Ishikawa (cell line): ENCODE measurements around the gene SLC22A14.

Experiments
- CEBPB ChIP-seq: IDR thresholded peaks from 2 replicates; pipeline ENCODE4 v1.6.1; 2012
- CREB1 ChIP-seq: IDR thresholded peaks from 2 replicates; pipeline ENCODE4 v1.6.1; 2012; ENCODE audit warnings: low read depth
- EGR1 ChIP-seq: IDR thresholded peaks from 2 replicates; pipeline ENCODE4 v1.6.1; 2012
- EP300 ChIP-seq: IDR thresholded peaks from 2 replicates; pipeline ENCODE4 v1.6.1; 2012; ENCODE audit warnings: borderline replicate concordance
- FOXM1 ChIP-seq: IDR thresholded peaks from 2 replicates; pipeline ENCODE4 v1.6.1; 2012; ENCODE audit warnings: low read depth, borderline replicate concordance
- NFIC ChIP-seq: IDR thresholded peaks from 2 replicates; pipeline ENCODE4 v1.6.1; 2012
- RAD21 ChIP-seq: IDR thresholded peaks from 2 replicates; pipeline ENCODE4 v1.6.1; 2012; ENCODE audit warnings: low read depth
- TAF1 ChIP-seq: IDR thresholded peaks from 2 replicates; pipeline ENCODE4 v1.6.1; 2012; ENCODE audit warnings: low read depth, mild to moderate bottlenecking
- TCF12 ChIP-seq: IDR thresholded peaks from 2 replicates; pipeline ENCODE4 v1.6.1; 2012; ENCODE audit warnings: low read depth
- TEAD4 ChIP-seq: IDR thresholded peaks from 2 replicates; pipeline ENCODE4 v1.6.1; 2012
- TF ChIP-seq, protein P1 (sequence below): IDR thresholded peaks from 2 replicates; pipeline ENCODE4 v1.6.1; 2012
- TF ChIP-seq, protein P2 (sequence below): IDR thresholded peaks from 2 replicates; pipeline ENCODE4 v1.6.1; 2012; ENCODE audit warnings: low read depth, mild to moderate bottlenecking
- TF ChIP-seq, protein P3 (sequence below): IDR thresholded peaks from 2 replicates; pipeline ENCODE4 v1.6.1; 2012

DNA sequence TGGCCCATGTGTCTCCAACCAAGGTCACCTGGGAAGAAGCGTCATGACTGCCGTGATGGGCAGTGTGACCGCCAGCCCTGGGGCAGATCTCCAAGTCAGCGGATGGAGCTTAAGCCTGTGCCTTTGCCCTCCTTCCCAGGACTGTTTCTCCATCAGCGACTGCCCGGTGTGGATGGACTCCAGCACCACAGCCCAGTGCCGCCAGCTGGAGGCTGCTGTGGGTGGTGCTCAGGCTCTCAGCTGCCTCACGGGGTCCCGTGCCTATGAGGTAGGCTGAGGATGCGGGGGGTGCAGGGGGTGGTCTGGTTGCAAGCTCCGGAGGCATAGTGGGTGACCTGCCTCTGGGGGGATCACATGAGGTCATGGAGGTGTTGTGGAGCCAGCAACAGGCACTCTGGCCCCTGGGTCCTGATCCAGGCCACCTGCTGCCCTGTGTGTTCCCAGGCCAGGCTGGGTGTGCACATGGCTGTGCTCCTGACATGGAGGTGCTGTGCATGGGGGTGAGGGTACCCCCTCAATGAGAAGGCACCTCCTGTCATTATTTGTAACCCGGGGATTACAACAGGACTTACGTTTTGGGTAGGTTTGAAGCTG lies 83.5 kb downstream of the SLC22A14 start:
- TF ChIP-seq NFIC: no peak
- TF ChIP-seq, protein P1, sequence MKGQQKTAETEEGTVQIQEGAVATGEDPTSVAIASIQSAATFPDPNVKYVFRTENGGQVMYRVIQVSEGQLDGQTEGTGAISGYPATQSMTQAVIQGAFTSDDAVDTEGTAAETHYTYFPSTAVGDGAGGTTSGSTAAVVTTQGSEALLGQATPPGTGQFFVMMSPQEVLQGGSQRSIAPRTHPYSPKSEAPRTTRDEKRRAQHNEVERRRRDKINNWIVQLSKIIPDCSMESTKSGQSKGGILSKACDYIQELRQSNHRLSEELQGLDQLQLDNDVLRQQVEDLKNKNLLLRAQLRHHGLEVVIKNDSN: no peak
- TF ChIP-seq EGR1: no peak
- TF ChIP-seq TAF1: no peak
- TF ChIP-seq EP300: no peak
- TF ChIP-seq CREB1: no peak
- TF ChIP-seq TCF12: no peak
- no peak for TF ChIP-seq TEAD4
- no peak for TF ChIP-seq FOXM1
- no peak for TF ChIP-seq RAD21
- TF ChIP-seq, protein P2, sequence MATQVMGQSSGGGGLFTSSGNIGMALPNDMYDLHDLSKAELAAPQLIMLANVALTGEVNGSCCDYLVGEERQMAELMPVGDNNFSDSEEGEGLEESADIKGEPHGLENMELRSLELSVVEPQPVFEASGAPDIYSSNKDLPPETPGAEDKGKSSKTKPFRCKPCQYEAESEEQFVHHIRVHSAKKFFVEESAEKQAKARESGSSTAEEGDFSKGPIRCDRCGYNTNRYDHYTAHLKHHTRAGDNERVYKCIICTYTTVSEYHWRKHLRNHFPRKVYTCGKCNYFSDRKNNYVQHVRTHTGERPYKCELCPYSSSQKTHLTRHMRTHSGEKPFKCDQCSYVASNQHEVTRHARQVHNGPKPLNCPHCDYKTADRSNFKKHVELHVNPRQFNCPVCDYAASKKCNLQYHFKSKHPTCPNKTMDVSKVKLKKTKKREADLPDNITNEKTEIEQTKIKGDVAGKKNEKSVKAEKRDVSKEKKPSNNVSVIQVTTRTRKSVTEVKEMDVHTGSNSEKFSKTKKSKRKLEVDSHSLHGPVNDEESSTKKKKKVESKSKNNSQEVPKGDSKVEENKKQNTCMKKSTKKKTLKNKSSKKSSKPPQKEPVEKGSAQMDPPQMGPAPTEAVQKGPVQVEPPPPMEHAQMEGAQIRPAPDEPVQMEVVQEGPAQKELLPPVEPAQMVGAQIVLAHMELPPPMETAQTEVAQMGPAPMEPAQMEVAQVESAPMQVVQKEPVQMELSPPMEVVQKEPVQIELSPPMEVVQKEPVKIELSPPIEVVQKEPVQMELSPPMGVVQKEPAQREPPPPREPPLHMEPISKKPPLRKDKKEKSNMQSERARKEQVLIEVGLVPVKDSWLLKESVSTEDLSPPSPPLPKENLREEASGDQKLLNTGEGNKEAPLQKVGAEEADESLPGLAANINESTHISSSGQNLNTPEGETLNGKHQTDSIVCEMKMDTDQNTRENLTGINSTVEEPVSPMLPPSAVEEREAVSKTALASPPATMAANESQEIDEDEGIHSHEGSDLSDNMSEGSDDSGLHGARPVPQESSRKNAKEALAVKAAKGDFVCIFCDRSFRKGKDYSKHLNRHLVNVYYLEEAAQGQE: no peak
- TF ChIP-seq, protein P3, sequence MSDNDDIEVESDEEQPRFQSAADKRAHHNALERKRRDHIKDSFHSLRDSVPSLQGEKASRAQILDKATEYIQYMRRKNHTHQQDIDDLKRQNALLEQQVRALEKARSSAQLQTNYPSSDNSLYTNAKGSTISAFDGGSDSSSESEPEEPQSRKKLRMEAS: no peak
- no peak for TF ChIP-seq CEBPB
